Ishikawa (cell line): ENCODE results near the gene LALBA.

Experiments used
- CEBPB ChIP-seq: IDR thresholded peaks from 2 replicates; pipeline ENCODE4 v1.6.1; 2012
- CREB1 ChIP-seq: IDR thresholded peaks from 2 replicates; pipeline ENCODE4 v1.6.1; 2012; ENCODE audit warnings: low read depth
- EGR1 ChIP-seq: IDR thresholded peaks from 2 replicates; pipeline ENCODE4 v1.6.1; 2012
- EP300 ChIP-seq: IDR thresholded peaks from 2 replicates; pipeline ENCODE4 v1.6.1; 2012; ENCODE audit warnings: borderline replicate concordance
- FOXM1 ChIP-seq: IDR thresholded peaks from 2 replicates; pipeline ENCODE4 v1.6.1; 2012; ENCODE audit warnings: low read depth, borderline replicate concordance
- NFIC ChIP-seq: IDR thresholded peaks from 2 replicates; pipeline ENCODE4 v1.6.1; 2012
- RAD21 ChIP-seq: IDR thresholded peaks from 2 replicates; pipeline ENCODE4 v1.6.1; 2012; ENCODE audit warnings: low read depth
- REST ChIP-seq: IDR thresholded peaks from 2 replicates; pipeline ENCODE4 v1.6.1; 2012; ENCODE audit warnings: low read depth, mild to moderate bottlenecking
- TAF1 ChIP-seq: IDR thresholded peaks from 2 replicates; pipeline ENCODE4 v1.6.1; 2012; ENCODE audit warnings: low read depth, mild to moderate bottlenecking
- TCF12 ChIP-seq: IDR thresholded peaks from 2 replicates; pipeline ENCODE4 v1.6.1; 2012; ENCODE audit warnings: low read depth
- TEAD4 ChIP-seq: IDR thresholded peaks from 2 replicates; pipeline ENCODE4 v1.6.1; 2012
- USF1 ChIP-seq: IDR thresholded peaks from 2 replicates; pipeline ENCODE4 v1.6.1; 2012
- YY1 ChIP-seq: IDR thresholded peaks from 2 replicates; pipeline ENCODE4 v1.6.1; 2012; ENCODE audit warnings: low read depth
- ZBTB7A ChIP-seq: IDR thresholded peaks from 2 replicates; pipeline ENCODE4 v1.6.1; 2012; ENCODE audit warnings: low read depth
- TF ChIP-seq, protein P1 (sequence below): IDR thresholded peaks from 2 replicates; pipeline ENCODE4 v1.6.1; 2012

The LALBA gene

DNA sequence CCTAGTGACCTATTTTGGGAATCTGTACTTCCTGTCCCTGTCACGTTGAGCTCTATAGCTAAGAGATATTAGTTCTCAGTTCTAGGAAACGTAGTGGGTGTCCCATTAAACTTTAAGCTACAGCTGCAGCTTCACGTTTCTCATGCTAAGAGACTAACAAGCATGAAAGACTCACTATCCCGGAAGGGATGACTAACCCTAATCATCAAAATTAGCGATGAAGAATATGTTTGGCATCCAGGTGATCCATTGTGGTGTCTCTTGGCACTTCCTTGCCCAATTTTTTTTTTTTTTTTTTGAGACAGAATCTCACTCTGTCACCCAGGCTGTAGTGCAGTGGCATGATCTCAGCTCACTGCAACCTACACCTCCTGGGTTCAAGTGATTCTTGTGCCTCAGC, 11.0 kb upstream of the LALBA start:
- TF ChIP-seq RAD21: no peak
- TF ChIP-seq ZBTB7A: no peak
- no peak for TF ChIP-seq EGR1
- no peak for TF ChIP-seq CREB1
- TF ChIP-seq FOXM1: no peak
- TF ChIP-seq TEAD4: no peak
- no peak for TF ChIP-seq USF1
- TF ChIP-seq, protein P1, sequence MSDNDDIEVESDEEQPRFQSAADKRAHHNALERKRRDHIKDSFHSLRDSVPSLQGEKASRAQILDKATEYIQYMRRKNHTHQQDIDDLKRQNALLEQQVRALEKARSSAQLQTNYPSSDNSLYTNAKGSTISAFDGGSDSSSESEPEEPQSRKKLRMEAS: no peak
- no peak for TF ChIP-seq YY1
- no peak for TF ChIP-seq REST
- no peak for TF ChIP-seq TAF1
- TF ChIP-seq EP300: no peak
- no peak for TF ChIP-seq CEBPB

DNA sequence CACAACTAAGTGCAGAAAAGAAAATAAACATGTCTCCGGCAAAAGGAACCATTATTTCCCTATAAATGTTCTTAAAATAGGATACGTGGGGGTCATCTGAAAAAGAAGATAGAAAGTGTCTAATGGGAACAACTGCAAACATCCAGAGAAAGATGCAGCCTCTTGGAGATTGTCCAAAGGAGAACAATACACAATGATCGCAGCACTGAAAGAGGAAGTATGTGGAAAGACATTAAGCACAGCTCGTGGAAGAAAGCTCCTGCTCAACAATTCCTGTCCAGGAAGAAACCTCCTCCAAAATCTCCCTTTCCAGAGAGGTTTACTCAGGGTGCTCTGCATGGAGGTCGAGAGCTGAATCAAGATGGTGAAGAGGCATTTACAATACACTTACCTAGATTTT, 2.5 kb upstream of the LALBA start:
- TF ChIP-seq ZBTB7A: no peak
- TF ChIP-seq FOXM1: no peak
- TF ChIP-seq EP300: no peak
- no peak for TF ChIP-seq USF1
- TF ChIP-seq, protein P1: no peak
- no peak for TF ChIP-seq CREB1
- TF ChIP-seq TAF1: no peak
- no peak for TF ChIP-seq CEBPB
- no peak for TF ChIP-seq TEAD4
- TF ChIP-seq RAD21: no peak
- TF ChIP-seq NFIC: no peak
- TF ChIP-seq REST: no peak
- no peak for TF ChIP-seq EGR1
- no peak for TF ChIP-seq TCF12
- TF ChIP-seq YY1: no peak

DNA sequence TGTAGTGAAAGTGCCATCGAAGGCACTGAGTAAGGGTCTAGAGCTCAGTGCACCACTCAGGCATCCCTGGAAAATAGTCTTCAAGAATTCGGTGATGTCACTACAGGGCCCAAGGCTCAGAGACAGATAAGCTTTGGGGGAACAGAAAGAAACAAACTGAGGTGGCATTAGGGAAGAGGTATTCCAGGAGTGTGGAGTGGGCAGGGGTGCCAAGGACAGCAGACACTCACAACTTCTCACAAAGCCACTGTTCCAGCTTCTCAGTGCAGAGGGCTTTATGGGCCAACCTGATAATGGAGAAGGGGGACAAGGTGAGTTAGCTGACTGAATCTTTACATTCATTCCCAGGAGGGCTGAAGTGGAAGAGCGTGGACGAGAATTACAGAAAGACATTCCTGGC, 2.1 kb downstream of the LALBA start:
- TF ChIP-seq CEBPB (no peak), USF1 (no peak), ZBTB7A (no peak), FOXM1 (no peak), EGR1 (no peak), CREB1 (no peak)

DNA sequence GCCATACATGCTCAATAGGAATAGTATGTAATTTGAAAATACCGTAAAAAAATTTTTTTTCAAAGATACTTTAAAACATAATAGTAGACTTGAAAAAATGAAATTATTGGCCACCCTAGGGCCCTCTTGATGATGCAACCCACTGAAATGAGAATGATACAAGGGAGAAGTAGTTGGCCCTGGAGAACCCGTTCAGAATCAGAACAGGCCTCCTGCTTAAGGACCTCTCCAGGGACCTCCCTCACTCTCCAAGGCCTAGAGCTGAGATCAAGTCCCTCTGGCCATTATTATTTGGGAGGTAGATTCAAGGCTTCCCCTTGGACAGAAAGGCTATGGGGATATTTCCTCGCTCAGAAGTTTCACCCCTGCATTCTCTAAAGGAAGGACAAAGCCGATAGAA, 11.9 kb downstream of the LALBA start:
- TF ChIP-seq TCF12: no peak
- TF ChIP-seq, protein P1: no peak
- no peak for TF ChIP-seq EGR1
- no peak for TF ChIP-seq EP300
- no peak for TF ChIP-seq CREB1
- TF ChIP-seq YY1: no peak

- TF ChIP-seq NFIC: no peak
- TF ChIP-seq, protein P1: no peak
- no peak for TF ChIP-seq TEAD4
- TF ChIP-seq EGR1: no peak
- TF ChIP-seq FOXM1: no peak
- no peak for TF ChIP-seq REST
- TF ChIP-seq CREB1: no peak
- TF ChIP-seq EP300: no peak
These were observed 13.2 kb downstream of the LALBA start for GRCh38 chr12:48556631-48557030.
